Heart left ventricle (tissue), 16 donors: Measurements from ENCODE around the gene MYO1B. TPM values are rescaled to one million over a fixed set of nuclear protein-coding genes. Genes with fewer than 3 reads are reported as not detected.

Experiments
- ATAC-seq, 4 donors: fragments of 200-7000 bp; cut with Tn5 transposase; one replicate each; pipeline ENCODE4 v1.9.1; 2020 to 2022; ENCODE audit warnings: moderate library complexity in 4 of 4, mild to moderate bottlenecking in 3 of 4, moderate number of reproducible peaks in 1 of 4
- DNase-seq, 5 donors: peaks; one replicate each; pipeline ENCODE4 v3.0.0-alpha.2; 2020
- H3K27ac ChIP-seq, 12 donors: fragments of 200-600 bp; sonication (generic) in 4 of 12; one replicate each; pipeline versions ENCODE4 v1.5.0 to v1.8.0; 2016 to 2022; ENCODE audit warnings: mild to moderate bottlenecking in 2 of 12
- H3K27me3 ChIP-seq, 9 donors: fragments of 200-600 bp; sonication (generic) in 2 of 9; one replicate each; pipeline versions ENCODE4 v1.5.1 to v1.8.0; 2016 to 2022; ENCODE audit warnings: mild to moderate bottlenecking in 3 of 9
- H3K36me3 ChIP-seq, 9 donors: fragments of 200-600 bp; sonication (generic) in 2 of 9; one replicate each; pipeline versions ENCODE4 v1.5.0 to v1.8.0; 2018 to 2022; ENCODE audit warnings: mild to moderate bottlenecking in 2 of 9
- H3K4me1 ChIP-seq, 12 donors: fragments of 200-600 bp; sonication (generic) in 4 of 12; one replicate each; pipeline versions ENCODE4 v1.5.0 to v1.8.0; 2016 to 2022; ENCODE audit warnings: mild to moderate bottlenecking in 3 of 12
- H3K4me3 ChIP-seq, 12 donors: fragments of 200-600 bp; sonication (generic) in 4 of 12; one replicate each; pipeline versions ENCODE4 v1.5.0 to v1.8.0; 2017 to 2022; ENCODE audit warnings: mild to moderate bottlenecking in 9 of 12, moderate library complexity in 4 of 12
- H3K9me3 ChIP-seq, 12 donors: fragments of 200-600 bp; sonication (generic) in 4 of 12; one replicate each; pipeline versions ENCODE4 v1.5.0 to v1.8.0; 2016 to 2022; ENCODE audit warnings: mild to moderate bottlenecking in 1 of 12
- POLR2A ChIP-seq, 2 donors: fragments of 450-650 bp; IDR thresholded peaks; one replicate each; pipeline ENCODE4 v1.6.1; 2017; ENCODE audit warnings: antibody characterized with exemption in 2 of 2, mild to moderate bottlenecking in 2 of 2, moderate library complexity in 2 of 2
- WGBS, 4 donors: extraction: QIAGEN DNeasy Blood & Tissue Kit in 2 of 4; methylation state at CpG; one replicate each; pipeline versions ENCODE4 v1.1.5 to v1.1.7; 2013 to 2018; 5-methylcytosine and 5-hydroxymethylcytosine counted together
- intact Hi-C, 10 donors: fragments of 100-400 bp; cut with DNase I; formaldehyde crosslinking; loops; one replicate each; pipeline versions ENCODE4 v1.11.1 to v1.14.2; 2022
- polyA plus RNA-seq, 2 donors: library from polyadenylated mRNA; stranded (reverse); fragments of 200-250 nt; gene quantifications; one replicate each; pipeline ENCODE4 v1.2.3, GENCODE V29; 2013
- total RNA-seq, 9 donors: library from RNA; depleted of rRNA in 2 of 9; stranded (reverse); fragments of >200 nt in 2 of 9; fragmentation: NEBNext Ultra II Directional in 3 of 9; extraction: Animal tissue kit (Norgen Biotek cat#: 25700) in 3 of 9; gene quantifications; one replicate each; pipeline versions ENCODE4 v1.1.0 to v1.2.4, GENCODE V29; 2016 to 2023
- TF ChIP-seq, protein P1 (sequence below), 12 donors: fragments of 200-600 bp; sonication (generic) in 4 of 12; IDR thresholded peaks; one replicate each; pipeline versions ENCODE4 v1.5.0 to v1.8.0; 2018 to 2022; ENCODE audit warnings: antibody characterized with exemption in 12 of 12, mild to moderate bottlenecking in 5 of 12
- donor health status: ischemic (EF 13 %, LVEDD 7.1; RV severe dilation, severe dysfunction).
- donor health status: healthy with polysubstance abuse.
- donor health status: DM: no; HTN: yes; CAD: no.
- donor health status: DM: no; HTN: no; CAD: no.
- donor health status: ischemic (EF 25% LVEDD 6.9; RV normal size, moderate dysfunction).
- donor health status: ischemic (EF 25% LVEDD 5.7; RV mildly dilated, moderate dysfunction).
- donor health status: healthy.
- donor health status: DM: yes; HTN: yes; CAD: no.
- donor health status: ischemic (EF 35%, LVEDD 5.7; RV mildly dilated, moderate dysfunction).
- donor health status: nonischemic (EF 11% LVEDD 7.7; RV severe dilation, severe dysfunction).
- donor health status: DM: yes; HTN: yes; CAD: no.
- donor health status: PGD.
- donor health status: ischemic (EF 29% LVEDD 5.4; RV normal size, mild dysfunction).
- donor health status: nonischemic (EF 23%, LVEDD 6.1; RV moderate dilation, normal function).

Gene MYO1B
- total and polyA plus RNA-seq, 11 donors, result 7.8 to 47.3 (median 15.8) TPM

DNA sequence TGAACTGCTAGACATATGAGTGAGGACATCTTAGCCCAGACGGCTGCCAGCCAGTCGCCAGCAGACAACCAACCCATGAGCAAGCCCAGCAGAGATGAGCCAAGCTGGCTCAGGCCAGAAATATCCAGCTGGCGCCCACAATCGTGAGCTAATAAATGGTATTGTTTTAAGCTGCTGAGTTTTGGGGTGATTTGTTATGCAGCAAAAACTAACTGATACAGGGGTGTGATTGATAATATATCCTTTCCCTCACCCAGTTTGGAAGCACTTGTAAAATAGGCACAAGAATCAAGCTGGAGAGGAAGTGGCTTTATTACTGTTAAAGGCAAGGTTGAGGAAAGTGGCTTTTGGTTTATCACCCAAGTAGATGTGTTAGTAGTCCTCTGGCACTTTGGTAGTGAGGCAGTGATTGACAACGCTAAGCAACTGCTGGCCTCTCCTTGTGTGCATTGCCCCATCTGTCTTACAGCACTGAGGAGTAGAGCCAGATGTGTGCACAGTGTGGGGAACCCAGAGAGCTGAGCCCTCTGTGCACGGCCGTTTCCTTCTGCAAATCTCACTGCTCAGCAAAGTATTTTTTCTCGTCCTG lies 110.1 kb downstream of the MYO1B start:
- ATAC-seq (no peak), DNase-seq (no peak)
- TF ChIP-seq, protein P1, sequence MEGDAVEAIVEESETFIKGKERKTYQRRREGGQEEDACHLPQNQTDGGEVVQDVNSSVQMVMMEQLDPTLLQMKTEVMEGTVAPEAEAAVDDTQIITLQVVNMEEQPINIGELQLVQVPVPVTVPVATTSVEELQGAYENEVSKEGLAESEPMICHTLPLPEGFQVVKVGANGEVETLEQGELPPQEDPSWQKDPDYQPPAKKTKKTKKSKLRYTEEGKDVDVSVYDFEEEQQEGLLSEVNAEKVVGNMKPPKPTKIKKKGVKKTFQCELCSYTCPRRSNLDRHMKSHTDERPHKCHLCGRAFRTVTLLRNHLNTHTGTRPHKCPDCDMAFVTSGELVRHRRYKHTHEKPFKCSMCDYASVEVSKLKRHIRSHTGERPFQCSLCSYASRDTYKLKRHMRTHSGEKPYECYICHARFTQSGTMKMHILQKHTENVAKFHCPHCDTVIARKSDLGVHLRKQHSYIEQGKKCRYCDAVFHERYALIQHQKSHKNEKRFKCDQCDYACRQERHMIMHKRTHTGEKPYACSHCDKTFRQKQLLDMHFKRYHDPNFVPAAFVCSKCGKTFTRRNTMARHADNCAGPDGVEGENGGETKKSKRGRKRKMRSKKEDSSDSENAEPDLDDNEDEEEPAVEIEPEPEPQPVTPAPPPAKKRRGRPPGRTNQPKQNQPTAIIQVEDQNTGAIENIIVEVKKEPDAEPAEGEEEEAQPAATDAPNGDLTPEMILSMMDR (IDR thresholded peaks at IDR 0.05), result no peak
- TF ChIP-seq POLR2A (IDR thresholded peaks at IDR 0.05), result no peak
- Histone ChIP-seq H3K27ac (no peak overlapping the region), H3K9me3 (no peaks in the 10 kb centered on the region), H3K4me1 (peaks cover 0 to 17% (median 6%) of the 10 kb centered on the region in 12 donors), H3K36me3 (peaks cover 0 to 9% (median 0%) of the 10 kb centered on the region in 9 donors), H3K4me3 (no peak overlapping the region), H3K27me3 (no peaks in the 10 kb centered on the region)
- intact Hi-C loops, result no loop called here
- 93 to 96% (median 94%) methylated on average over 8 of the region's 8 CpGs for WGBS, 4 donors

- no peaks in the 10 kb centered on the region for H3K27me3 ChIP-seq
- no peak overlapping the region for H3K27ac ChIP-seq
- no peak overlapping the region for H3K4me3 ChIP-seq
- ATAC-seq (no peak), DNase-seq (no peak)
- H3K4me1 ChIP-seq, result peaks cover 0 to 14% (median 5%) of the 10 kb centered on the region in 12 donors
- H3K9me3 ChIP-seq, result no peaks in the 10 kb centered on the region
- 81 to 93% (median 86%) methylated on average over 1 of the region's 1 CpG for WGBS, 4 donors
- no peak for TF ChIP-seq POLR2A (IDR thresholded peaks at IDR 0.05)
- TF ChIP-seq, protein P1 (IDR thresholded peaks at IDR 0.05), result no peak
- intact Hi-C loops, result no loop called here
- peaks cover 0 to 16% (median 5%) of the 10 kb centered on the region in 9 donors for H3K36me3 ChIP-seq
Observed at GRCh38 chr2:191357678-191358077, 112.5 kb downstream of the MYO1B start.

- Histone ChIP-seq H3K27ac (peak overlapping the region in 4 of 12 donors; percentile 3 to 38 (median 10)), H3K9me3 (no peaks in the 10 kb centered on the region), H3K36me3 (peaks cover 0 to 24% (median 5%) of the 10 kb centered on the region in 9 donors), H3K4me1 (peaks cover 0 to 14% (median 3%) of the 10 kb centered on the region in 12 donors), H3K27me3 (no peaks in the 10 kb centered on the region), H3K4me3 (no peak overlapping the region)
- intact Hi-C loops, result no loop called here
- DNase-seq (peak in 1 of 5 donors; percentile 42), ATAC-seq (peak; percentile 45 to 83 (median 66))
- TF ChIP-seq POLR2A (IDR thresholded peaks at IDR 0.05), result no peak
- TF ChIP-seq, protein P1 (IDR thresholded peaks at IDR 0.05), result no peak
- 50 to 70% (median 65%) methylated on average over 11 of the region's 11 CpGs for WGBS, 4 donors
Observed at GRCh38 chr2:191358325-191359025, 113.3 kb downstream of the MYO1B start.

- ATAC-seq (no peak), DNase-seq (no peak)
- Histone ChIP-seq H3K4me3 (no peak overlapping the region), H3K27ac (peak overlapping the region in 2 of 12 donors; percentile 3 to 11), H3K27me3 (no peaks in the 10 kb centered on the region), H3K9me3 (no peaks in the 10 kb centered on the region), H3K4me1 (peaks cover 0 to 14% (median 3%) of the 10 kb centered on the region in 12 donors), H3K36me3 (peaks cover 0 to 31% (median 5%) of the 10 kb centered on the region in 9 donors)
- TF ChIP-seq, protein P1 (IDR thresholded peaks at IDR 0.05), result no peak
- TF ChIP-seq POLR2A (IDR thresholded peaks at IDR 0.05), result no peak
- intact Hi-C loops, result no loop called here
- WGBS, 4 donors, result 53 to 66% (median 57%) methylated on average over 2 of the region's 2 CpGs
Observed at GRCh38 chr2:191359133-191359532, 113.9 kb downstream of the MYO1B start.
